HUES64 (cell line): ENCODE measurements around the gene RPL19. TPM values are rescaled to one million over a fixed set of nuclear protein-coding genes. Genes with fewer than 3 reads are reported as not detected.

Source experiments
- H3K27ac ChIP-seq: 2 replicates; pipeline ENCODE4 v1.7.0; 2013; ENCODE audit warnings: low read depth, low read length, inconsistent platforms
- H3K27me3 ChIP-seq: 2 replicates; pipeline ENCODE4 v1.6.1; 2013; ENCODE audit warnings: mild to moderate bottlenecking, low read length; ENCODE audit not compliant: insufficient read depth
- H3K36me3 ChIP-seq: 2 replicates; pipeline ENCODE4 v1.6.1; 2013; ENCODE audit warnings: mild to moderate bottlenecking, low read length; ENCODE audit not compliant: insufficient read depth
- H3K4me1 ChIP-seq: 2 replicates; pipeline ENCODE4 v1.6.1; 2013; ENCODE audit warnings: mild to moderate bottlenecking, low read length, moderate library complexity; ENCODE audit not compliant: insufficient read depth
- H3K4me3 ChIP-seq: 2 replicates; pipeline ENCODE4 v1.5.1; 2013; ENCODE audit warnings: mild to moderate bottlenecking, low read length, moderate library complexity
- H3K9ac ChIP-seq: 2 replicates; pipeline ENCODE4 v1.6.1; 2013; ENCODE audit warnings: mild to moderate bottlenecking, low read depth, low read length
- H3K9me3 ChIP-seq: 2 replicates; pipeline ENCODE4 v1.6.1; 2013; ENCODE audit warnings: low read depth, low read length; ENCODE audit not compliant: insufficient read depth
- WGBS: fragments of 150-250, 120-280 bp; methylation state at CpG from one replicate; pipeline ENCODE4 v1.1.7; 2013; ENCODE audit warnings: missing lambda C conversion rate; 5-methylcytosine and 5-hydroxymethylcytosine counted together
- polyA plus RNA-seq, 2 experiments: library from polyadenylated mRNA; stranded (reverse); fragments of 50-300 nt; gene quantifications; one replicate each; pipeline ENCODE4 v1.2.3, GENCODE V29; 2013

RPL19 gene
- 2,560 TPM for polyA plus RNA-seq (2013, experiment 1 of 2)
- 2,667 TPM for polyA plus RNA-seq (2013, experiment 2 of 2)

- under 1% methylated on average over 52 of the region's 52 CpGs for WGBS
- H3K27me3 ChIP-seq: no peaks in the 10 kb centered on the region
- H3K9ac ChIP-seq: peak within 1 kb of the TSS; percentile 97
- H3K9me3 ChIP-seq: no peaks in the 10 kb centered on the region
- H3K4me3 ChIP-seq: peak within 1 kb of the TSS; percentile 90
- H3K4me1 ChIP-seq: peaks cover 18% of the 10 kb centered on the region
- peak within 1 kb of the TSS; percentile 87 for H3K27ac ChIP-seq
- H3K36me3 ChIP-seq: peaks cover 46% of the 10 kb centered on the region
Observed at GRCh38 chr17:39200070-39200879, at the start of gene RPL19. RPL19 (plus strand) TSS chr17:39200283; CDS start chr17:39200345, 62 bp downstream.

- Histone ChIP-seq H3K36me3 (no peaks in the 10 kb centered on the region), H3K9me3 (no peaks in the 10 kb centered on the region), H3K4me1 (0 out of 2 replicates have a peak, but pooled peaks cover 3% of the 10 kb centered on the region), H3K9ac (no peak overlapping the region), H3K4me3 (peak overlapping the region; percentile 52), H3K27ac (no peak overlapping the region), H3K27me3 (peaks cover 39% of the 10 kb centered on the region)
- WGBS: 24% methylated on average over 4 of the region's 5 CpGs
Observed at GRCh38 chr17:39150795-39151149, 49.3 kb upstream of the RPL19 start.

GRCh38 chr17:39151150-39151942, 48.7 kb upstream of the RPL19 start, which contains the start of gene PLXDC1:
PLXDC1 (minus strand) TSS chr17:39151637; CDS start chr17:39151437, 200 bp downstream.
- Histone ChIP-seq H3K27me3 (peaks cover 39% of the 10 kb centered on the region), H3K27ac (no peak within 1 kb of the TSS), H3K4me1 (0 out of 2 replicates have a peak, but pooled peaks cover 3% of the 10 kb centered on the region), H3K36me3 (no peaks in the 10 kb centered on the region), H3K4me3 (peak within 1 kb of the TSS; percentile 88), H3K9ac (no peak within 1 kb of the TSS), H3K9me3 (no peaks in the 10 kb centered on the region)
- WGBS: 1% methylated on average over 44 of the region's 68 CpGs

- H3K4me1 ChIP-seq: 0 out of 2 replicates have a peak, but pooled peaks cover 3% of the 10 kb centered on the region
- H3K4me3 ChIP-seq: peak overlapping the region; percentile 88
- no peaks in the 10 kb centered on the region for H3K36me3 ChIP-seq
- no peak overlapping the region for H3K9ac ChIP-seq
- H3K27ac ChIP-seq: no peak overlapping the region
- no peaks in the 10 kb centered on the region for H3K9me3 ChIP-seq
- WGBS: 9% methylated on average over 21 of the region's 25 CpGs
- H3K27me3 ChIP-seq: peaks cover 39% of the 10 kb centered on the region
Observed at GRCh38 chr17:39151943-39152818, 47.9 kb upstream of the RPL19 start.

GRCh38 chr17:39153599-39154051, 46.5 kb upstream of the RPL19 start:
- H3K4me3 ChIP-seq: peak overlapping the region; percentile 88
- WGBS: 3% methylated on average over 8 of the region's 16 CpGs
- no peaks in the 10 kb centered on the region for H3K36me3 ChIP-seq
- no peaks in the 10 kb centered on the region for H3K9me3 ChIP-seq
- H3K9ac ChIP-seq: peak overlapping the region; percentile 71
- H3K27ac ChIP-seq: peak overlapping the region; percentile 39; the same call in 1 of the 2 replicates
- 0 out of 2 replicates have a peak, but pooled peaks cover 3% of the 10 kb centered on the region for H3K4me1 ChIP-seq
- peaks cover 39% of the 10 kb centered on the region for H3K27me3 ChIP-seq

DNA sequence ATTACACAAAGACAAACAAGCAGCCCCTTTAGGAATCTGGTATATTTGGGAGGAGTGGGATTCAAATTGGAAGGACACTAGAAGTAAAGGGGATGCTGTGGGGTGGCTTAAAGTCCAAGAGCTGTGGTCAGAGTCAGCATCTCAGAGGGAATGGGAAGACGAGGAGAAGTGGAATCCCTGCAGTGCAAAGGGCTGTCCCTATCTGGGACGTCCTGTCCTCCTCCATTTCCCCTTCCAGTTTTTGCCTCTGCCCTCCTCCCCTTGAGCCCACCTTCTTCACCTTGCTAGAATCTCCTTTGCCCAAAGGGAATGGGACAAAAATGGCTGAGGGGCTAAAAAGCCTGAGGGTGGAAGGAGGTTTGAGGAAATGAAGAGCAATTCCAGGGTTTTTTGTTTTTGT, 44.4 kb upstream of the RPL19 start:
- Histone ChIP-seq H3K9me3 (no peaks in the 10 kb centered on the region), H3K4me1 (0 out of 2 replicates have a peak, but pooled peaks cover 3% of the 10 kb centered on the region), H3K36me3 (no peaks in the 10 kb centered on the region), H3K27me3 (peaks cover 20% of the 10 kb centered on the region), H3K27ac (no peak overlapping the region), H3K4me3 (no peak overlapping the region), H3K9ac (no peak overlapping the region)
- WGBS: 49% methylated on average over 2 of the region's 2 CpGs

DNA sequence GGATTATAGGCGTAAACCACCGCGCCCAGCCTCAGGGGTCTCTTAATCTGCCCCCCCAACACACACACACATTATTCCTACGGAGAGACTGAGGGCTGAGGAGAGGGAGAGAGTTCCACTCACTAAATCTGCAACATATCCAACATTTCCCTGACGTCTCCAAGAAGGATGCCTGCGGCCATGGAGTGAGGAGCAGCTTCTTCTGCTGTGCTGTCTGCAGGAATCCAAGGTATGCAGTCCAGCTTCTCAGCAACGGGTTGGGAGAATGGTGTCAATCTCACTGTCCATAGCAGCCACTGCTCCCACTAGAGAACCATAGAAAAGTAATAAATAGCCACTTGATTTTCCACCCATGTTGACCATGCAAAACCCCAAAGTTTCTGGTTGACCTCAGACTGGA, 43.6 kb upstream of the RPL19 start:
- Histone ChIP-seq H3K4me3 (no peak overlapping the region), H3K4me1 (no peaks in the 10 kb centered on the region), H3K9ac (no peak overlapping the region), H3K27ac (no peak overlapping the region), H3K9me3 (no peaks in the 10 kb centered on the region), H3K36me3 (no peaks in the 10 kb centered on the region), H3K27me3 (peaks cover 13% of the 10 kb centered on the region)
- 82% methylated on average over 6 of the region's 7 CpGs for WGBS

DNA sequence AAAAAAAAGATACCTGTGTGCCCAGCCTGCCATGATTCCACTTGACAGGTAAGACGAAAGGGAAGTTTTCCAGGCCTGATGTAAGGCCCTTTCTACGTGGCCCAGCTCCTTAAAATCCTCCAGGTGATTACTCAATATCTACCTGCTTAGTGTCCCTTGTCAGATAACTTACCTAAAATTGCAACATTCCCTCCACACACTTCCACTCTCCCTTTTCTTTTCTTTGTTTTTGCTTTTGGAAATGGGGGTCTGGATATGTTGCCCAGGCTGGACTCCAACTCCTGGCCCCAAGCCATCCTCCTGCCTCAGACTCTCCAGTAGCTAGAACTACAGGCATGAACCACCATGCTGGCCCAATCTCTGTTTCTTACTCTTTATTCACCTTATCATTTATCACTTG, 41.5 kb upstream of the RPL19 start:
- no peak overlapping the region for H3K4me3 ChIP-seq
- no peak overlapping the region for H3K27ac ChIP-seq
- WGBS: 94% methylated on average over 2 of the region's 2 CpGs
- no peaks in the 10 kb centered on the region for H3K36me3 ChIP-seq
- no peak overlapping the region for H3K9ac ChIP-seq
- no peaks in the 10 kb centered on the region for H3K9me3 ChIP-seq
- no peaks in the 10 kb centered on the region for H3K27me3 ChIP-seq
- no peaks in the 10 kb centered on the region for H3K4me1 ChIP-seq

DNA sequence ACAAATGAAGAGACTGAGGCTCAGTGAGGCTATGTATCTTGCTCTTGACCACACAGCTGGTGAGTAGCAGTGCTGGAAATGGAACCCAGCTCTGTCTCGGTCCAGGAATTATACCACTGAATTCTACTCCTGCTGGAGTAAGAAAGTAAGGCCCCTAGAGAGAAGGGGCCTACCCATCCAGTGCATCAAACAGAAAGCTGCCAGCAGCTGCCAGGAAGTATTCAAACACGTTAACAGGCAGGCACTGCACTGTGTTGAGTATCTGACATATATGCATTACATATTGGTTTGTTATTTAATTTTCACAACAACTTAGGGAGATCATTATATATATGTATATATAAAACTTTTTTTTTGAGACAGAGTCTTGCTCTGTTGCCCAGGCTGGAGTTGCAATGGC, 38.1 kb upstream of the RPL19 start:
- H3K27ac ChIP-seq: no peak overlapping the region
- no peaks in the 10 kb centered on the region for H3K9me3 ChIP-seq
- peaks cover 27% of the 10 kb centered on the region for H3K27me3 ChIP-seq
- 97% methylated on average over 2 of the region's 2 CpGs for WGBS
- H3K4me3 ChIP-seq: no peak overlapping the region
- no peaks in the 10 kb centered on the region for H3K36me3 ChIP-seq
- H3K9ac ChIP-seq: no peak overlapping the region
- peaks cover 6% of the 10 kb centered on the region; the same call in 1 of the 2 replicates for H3K4me1 ChIP-seq

DNA sequence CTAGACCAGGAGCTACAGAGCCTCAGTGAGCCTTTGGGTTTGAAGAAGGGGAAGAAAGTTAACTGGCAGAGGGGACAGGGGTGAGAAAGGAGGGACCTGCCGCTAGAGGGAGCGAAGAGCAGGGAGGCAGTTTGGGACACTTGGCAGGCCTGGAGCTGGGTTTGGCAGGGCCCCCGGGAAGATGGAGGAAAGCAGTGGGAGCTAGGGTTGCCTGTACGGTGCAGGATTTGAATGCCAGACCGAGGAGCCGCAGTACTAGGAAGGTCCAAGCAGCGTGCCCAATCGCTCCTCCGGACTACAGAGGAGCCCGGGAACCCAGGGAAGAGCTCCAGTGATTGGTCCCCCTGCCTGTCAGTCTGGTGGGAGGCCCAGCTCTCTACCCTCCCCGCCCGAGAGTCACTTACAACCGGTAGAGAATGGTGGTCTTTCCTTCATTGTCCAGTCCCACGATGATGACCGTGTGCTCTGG, 35.4 kb upstream of the RPL19 start:
- H3K27me3 ChIP-seq: peaks cover 35% of the 10 kb centered on the region
- H3K9ac ChIP-seq: peak overlapping the region; percentile 34; the same call in 1 of the 2 replicates
- no peaks in the 10 kb centered on the region for H3K36me3 ChIP-seq
- H3K9me3 ChIP-seq: no peaks in the 10 kb centered on the region
- peaks cover 12% of the 10 kb centered on the region; the same call in 1 of the 2 replicates for H3K4me1 ChIP-seq
- H3K27ac ChIP-seq: no peak overlapping the region
- under 1% methylated on average over 15 of the region's 15 CpGs for WGBS
- peak overlapping the region; percentile 73 for H3K4me3 ChIP-seq
